Measurements from ENCODE around the gene EIF4H.

DNA sequence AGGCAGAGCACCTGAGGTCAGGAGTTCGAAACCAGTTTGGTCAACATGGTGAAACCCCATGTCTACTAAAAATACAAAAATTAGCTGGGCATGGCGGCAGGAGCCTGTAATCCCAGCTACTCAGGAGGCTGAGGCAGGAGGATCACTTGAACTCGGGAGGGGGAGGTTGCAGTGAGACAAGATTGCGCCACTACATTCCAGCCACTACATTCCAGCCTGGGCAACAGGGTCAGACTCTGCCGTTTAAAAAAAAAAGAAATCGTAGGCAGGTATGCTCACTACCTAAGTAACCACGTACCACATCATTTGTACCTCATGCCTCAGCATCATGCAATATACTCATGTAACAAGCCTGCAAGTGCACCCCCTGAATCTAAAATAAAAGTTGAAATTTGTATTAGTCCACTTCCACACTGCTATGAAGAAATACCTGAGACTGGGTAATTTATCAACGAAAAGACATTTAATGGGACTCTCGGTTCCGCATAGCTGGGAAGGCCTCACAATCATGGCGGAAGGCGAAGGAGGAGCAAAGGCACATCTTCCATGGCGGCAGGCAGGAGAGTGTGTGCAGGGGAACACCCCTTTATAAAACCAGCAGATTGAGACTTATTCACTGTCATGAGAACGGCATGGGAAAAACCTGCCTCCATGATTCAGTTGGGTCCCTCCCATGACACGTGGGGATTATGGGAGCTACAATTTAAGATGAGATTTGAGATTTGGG lies 8.1 kb upstream of the EIF4H start:
- TF ChIP-seq POLR2AphosphoS5 (IDR thresholded peaks at IDR 0.05; ENCODE audit: low read depth) (no peak), CTCF (conservative IDR thresholded peaks at IDR 0.05; ENCODE audit: low read depth in 2 of 2) (no peak), EZH2phosphoT487 (IDR thresholded peaks at IDR 0.05; ENCODE audit: unreplicated experiment) (no peak), EZH2 (IDR thresholded peaks at IDR 0.05; ENCODE audit: low read depth, unreplicated experiment) (no peak), JUNB (IDR thresholded peaks at IDR 0.05; ENCODE audit: unreplicated experiment) (no peak), CREB1 (CRISPR knock-in tag; IDR thresholded peaks at IDR 0.05; ENCODE audit: low read depth) (no peak), ZNF114 (CRISPR knock-in tag; IDR thresholded peaks at IDR 0.05) (no peak), STAT1 (IDR thresholded peaks at IDR 0.05; ENCODE audit: unreplicated experiment) (no peak), ZNF331 (CRISPR knock-in tag; IDR thresholded peaks at IDR 0.05; ENCODE audit: low read depth) (no peak), ETS1 (IDR thresholded peaks at IDR 0.05) (no peak), NANOG (IDR thresholded peaks at IDR 0.05; ENCODE audit: borderline replicate concordance) (no peak)
- TF ChIP-seq, protein P1, sequence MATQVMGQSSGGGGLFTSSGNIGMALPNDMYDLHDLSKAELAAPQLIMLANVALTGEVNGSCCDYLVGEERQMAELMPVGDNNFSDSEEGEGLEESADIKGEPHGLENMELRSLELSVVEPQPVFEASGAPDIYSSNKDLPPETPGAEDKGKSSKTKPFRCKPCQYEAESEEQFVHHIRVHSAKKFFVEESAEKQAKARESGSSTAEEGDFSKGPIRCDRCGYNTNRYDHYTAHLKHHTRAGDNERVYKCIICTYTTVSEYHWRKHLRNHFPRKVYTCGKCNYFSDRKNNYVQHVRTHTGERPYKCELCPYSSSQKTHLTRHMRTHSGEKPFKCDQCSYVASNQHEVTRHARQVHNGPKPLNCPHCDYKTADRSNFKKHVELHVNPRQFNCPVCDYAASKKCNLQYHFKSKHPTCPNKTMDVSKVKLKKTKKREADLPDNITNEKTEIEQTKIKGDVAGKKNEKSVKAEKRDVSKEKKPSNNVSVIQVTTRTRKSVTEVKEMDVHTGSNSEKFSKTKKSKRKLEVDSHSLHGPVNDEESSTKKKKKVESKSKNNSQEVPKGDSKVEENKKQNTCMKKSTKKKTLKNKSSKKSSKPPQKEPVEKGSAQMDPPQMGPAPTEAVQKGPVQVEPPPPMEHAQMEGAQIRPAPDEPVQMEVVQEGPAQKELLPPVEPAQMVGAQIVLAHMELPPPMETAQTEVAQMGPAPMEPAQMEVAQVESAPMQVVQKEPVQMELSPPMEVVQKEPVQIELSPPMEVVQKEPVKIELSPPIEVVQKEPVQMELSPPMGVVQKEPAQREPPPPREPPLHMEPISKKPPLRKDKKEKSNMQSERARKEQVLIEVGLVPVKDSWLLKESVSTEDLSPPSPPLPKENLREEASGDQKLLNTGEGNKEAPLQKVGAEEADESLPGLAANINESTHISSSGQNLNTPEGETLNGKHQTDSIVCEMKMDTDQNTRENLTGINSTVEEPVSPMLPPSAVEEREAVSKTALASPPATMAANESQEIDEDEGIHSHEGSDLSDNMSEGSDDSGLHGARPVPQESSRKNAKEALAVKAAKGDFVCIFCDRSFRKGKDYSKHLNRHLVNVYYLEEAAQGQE (IDR thresholded peaks at IDR 0.05; ENCODE audit: unreplicated experiment), result no peak
- TF ChIP-seq, protein P2, sequence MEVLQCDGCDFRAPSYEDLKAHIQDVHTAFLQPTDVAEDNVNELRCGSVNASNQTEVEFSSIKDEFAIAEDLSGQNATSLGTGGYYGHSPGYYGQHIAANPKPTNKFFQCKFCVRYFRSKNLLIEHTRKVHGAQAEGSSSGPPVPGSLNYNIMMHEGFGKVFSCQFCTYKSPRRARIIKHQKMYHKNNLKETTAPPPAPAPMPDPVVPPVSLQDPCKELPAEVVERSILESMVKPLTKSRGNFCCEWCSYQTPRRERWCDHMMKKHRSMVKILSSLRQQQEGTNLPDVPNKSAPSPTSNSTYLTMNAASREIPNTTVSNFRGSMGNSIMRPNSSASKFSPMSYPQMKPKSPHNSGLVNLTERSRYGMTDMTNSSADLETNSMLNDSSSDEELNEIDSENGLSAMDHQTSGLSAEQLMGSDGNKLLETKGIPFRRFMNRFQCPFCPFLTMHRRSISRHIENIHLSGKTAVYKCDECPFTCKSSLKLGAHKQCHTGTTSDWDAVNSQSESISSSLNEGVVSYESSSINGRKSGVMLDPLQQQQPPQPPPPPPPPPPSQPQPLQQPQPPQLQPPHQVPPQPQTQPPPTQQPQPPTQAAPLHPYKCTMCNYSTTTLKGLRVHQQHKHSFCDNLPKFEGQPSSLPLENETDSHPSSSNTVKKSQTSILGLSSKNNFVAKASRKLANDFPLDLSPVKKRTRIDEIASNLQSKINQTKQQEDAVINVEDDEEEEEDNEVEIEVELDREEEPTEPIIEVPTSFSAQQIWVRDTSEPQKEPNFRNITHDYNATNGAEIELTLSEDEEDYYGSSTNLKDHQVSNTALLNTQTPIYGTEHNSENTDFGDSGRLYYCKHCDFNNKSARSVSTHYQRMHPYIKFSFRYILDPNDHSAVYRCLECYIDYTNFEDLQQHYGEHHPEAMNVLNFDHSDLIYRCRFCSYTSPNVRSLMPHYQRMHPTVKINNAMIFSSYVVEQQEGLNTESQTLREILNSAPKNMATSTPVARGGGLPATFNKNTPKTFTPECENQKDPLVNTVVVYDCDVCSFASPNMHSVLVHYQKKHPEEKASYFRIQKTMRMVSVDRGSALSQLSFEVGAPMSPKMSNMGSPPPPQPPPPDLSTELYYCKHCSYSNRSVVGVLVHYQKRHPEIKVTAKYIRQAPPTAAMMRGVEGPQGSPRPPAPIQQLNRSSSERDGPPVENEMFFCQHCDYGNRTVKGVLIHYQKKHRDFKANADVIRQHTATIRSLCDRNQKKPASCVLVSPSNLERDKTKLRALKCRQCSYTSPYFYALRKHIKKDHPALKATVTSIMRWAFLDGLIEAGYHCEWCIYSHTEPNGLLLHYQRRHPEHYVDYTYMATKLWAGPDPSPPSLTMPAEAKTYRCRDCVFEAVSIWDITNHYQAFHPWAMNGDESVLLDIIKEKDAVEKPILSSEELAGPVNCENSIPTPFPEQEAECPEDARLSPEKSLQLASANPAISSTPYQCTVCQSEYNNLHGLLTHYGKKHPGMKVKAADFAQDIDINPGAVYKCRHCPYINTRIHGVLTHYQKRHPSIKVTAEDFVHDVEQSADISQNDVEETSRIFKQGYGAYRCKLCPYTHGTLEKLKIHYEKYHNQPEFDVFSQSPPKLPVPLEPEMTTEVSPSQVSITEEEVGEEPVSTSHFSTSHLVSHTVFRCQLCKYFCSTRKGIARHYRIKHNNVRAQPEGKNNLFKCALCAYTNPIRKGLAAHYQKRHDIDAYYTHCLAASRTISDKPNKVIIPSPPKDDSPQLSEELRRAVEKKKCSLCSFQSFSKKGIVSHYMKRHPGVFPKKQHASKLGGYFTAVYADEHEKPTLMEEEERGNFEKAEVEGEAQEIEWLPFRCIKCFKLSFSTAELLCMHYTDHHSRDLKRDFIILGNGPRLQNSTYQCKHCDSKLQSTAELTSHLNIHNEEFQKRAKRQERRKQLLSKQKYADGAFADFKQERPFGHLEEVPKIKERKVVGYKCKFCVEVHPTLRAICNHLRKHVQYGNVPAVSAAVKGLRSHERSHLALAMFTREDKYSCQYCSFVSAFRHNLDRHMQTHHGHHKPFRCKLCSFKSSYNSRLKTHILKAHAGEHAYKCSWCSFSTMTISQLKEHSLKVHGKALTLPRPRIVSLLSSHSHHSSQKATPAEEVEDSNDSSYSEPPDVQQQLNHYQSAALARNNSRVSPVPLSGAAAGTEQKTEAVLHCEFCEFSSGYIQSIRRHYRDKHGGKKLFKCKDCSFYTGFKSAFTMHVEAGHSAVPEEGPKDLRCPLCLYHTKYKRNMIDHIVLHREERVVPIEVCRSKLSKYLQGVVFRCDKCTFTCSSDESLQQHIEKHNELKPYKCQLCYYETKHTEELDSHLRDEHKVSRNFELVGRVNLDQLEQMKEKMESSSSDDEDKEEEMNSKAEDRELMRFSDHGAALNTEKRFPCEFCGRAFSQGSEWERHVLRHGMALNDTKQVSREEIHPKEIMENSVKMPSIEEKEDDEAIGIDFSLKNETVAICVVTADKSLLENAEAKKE (CRISPR knock-in tag; IDR thresholded peaks at IDR 0.05), result no peak

All from GM23338 (cell line).